Retinal pigment epithelial cell (primary cell): ENCODE results near the gene PLEKHM1.

Experiments
- DNase-seq: peaks from one replicate; pipeline ENCODE4 v3.0.0-alpha.2; 2010; ENCODE audit warnings: low read depth
- H3K4me3 ChIP-seq: 2 replicates; pipeline ENCODE4 v1.5.1; 2011; ENCODE audit warnings: mild to moderate bottlenecking, low read length, control low read depth, moderate library complexity
- CTCF ChIP-seq: conservative IDR thresholded peaks from 2 replicates; pipeline ENCODE4 v1.5.1; 2011; ENCODE audit warnings: low read depth, low read length, control low read depth, inconsistent platforms

Gene PLEKHM1

GRCh38 chr17:45393411-45393810, 97.1 kb downstream of the PLEKHM1 start:
- TF ChIP-seq CTCF, result no peak
- no peak overlapping the region for H3K4me3 ChIP-seq
- DNase-seq, result no peak

- H3K4me3 ChIP-seq, result no peak overlapping the region
- no peak for TF ChIP-seq CTCF
- no peak for DNase-seq
These were observed 98.6 kb downstream of the PLEKHM1 start for GRCh38 chr17:45391918-45392317.

GRCh38 chr17:45391291-45391690, 99.2 kb downstream of the PLEKHM1 start:
- DNase-seq, result no peak
- TF ChIP-seq CTCF, result no peak
- H3K4me3 ChIP-seq, result no peak overlapping the region

GRCh38 chr17:45389354-45389753, 101.2 kb downstream of the PLEKHM1 start:
- no peak overlapping the region for H3K4me3 ChIP-seq
- no peak for TF ChIP-seq CTCF
- no peak for DNase-seq

- no peak for TF ChIP-seq CTCF
- H3K4me3 ChIP-seq, result no peak overlapping the region
These were observed 101.8 kb downstream of the PLEKHM1 start for GRCh38 chr17:45388604-45389325.

GRCh38 chr17:45387739-45388138, 102.8 kb downstream of the PLEKHM1 start:
- DNase-seq, result no peak
- no peak for TF ChIP-seq CTCF

More at GRCh38 chr17:45388604-45389325, 101.8 kb downstream of the PLEKHM1 start:
- DNase-seq, result no peak

GRCh38 chr17:45386178-45386577, 104.3 kb downstream of the PLEKHM1 start:
- H3K4me3 ChIP-seq, result no peak overlapping the region
- no peak for TF ChIP-seq CTCF
- no peak for DNase-seq

More at GRCh38 chr17:45387739-45388138, 102.8 kb downstream of the PLEKHM1 start:
- no peak overlapping the region for H3K4me3 ChIP-seq
